Putamen (tissue), 1 donor: ENCODE data around the gene MED12L.
"Not testable (repeated sequence)": the region's sequence is repeated elsewhere in the genome, so short reads cannot be mapped to it uniquely, and the experiment has no call there.

Experiments
- DNase-seq: peaks from one replicate; pipeline ENCODE4 v3.0.0-alpha.2; 2016; ENCODE audit warnings: low spot score

MED12L gene, protein sequence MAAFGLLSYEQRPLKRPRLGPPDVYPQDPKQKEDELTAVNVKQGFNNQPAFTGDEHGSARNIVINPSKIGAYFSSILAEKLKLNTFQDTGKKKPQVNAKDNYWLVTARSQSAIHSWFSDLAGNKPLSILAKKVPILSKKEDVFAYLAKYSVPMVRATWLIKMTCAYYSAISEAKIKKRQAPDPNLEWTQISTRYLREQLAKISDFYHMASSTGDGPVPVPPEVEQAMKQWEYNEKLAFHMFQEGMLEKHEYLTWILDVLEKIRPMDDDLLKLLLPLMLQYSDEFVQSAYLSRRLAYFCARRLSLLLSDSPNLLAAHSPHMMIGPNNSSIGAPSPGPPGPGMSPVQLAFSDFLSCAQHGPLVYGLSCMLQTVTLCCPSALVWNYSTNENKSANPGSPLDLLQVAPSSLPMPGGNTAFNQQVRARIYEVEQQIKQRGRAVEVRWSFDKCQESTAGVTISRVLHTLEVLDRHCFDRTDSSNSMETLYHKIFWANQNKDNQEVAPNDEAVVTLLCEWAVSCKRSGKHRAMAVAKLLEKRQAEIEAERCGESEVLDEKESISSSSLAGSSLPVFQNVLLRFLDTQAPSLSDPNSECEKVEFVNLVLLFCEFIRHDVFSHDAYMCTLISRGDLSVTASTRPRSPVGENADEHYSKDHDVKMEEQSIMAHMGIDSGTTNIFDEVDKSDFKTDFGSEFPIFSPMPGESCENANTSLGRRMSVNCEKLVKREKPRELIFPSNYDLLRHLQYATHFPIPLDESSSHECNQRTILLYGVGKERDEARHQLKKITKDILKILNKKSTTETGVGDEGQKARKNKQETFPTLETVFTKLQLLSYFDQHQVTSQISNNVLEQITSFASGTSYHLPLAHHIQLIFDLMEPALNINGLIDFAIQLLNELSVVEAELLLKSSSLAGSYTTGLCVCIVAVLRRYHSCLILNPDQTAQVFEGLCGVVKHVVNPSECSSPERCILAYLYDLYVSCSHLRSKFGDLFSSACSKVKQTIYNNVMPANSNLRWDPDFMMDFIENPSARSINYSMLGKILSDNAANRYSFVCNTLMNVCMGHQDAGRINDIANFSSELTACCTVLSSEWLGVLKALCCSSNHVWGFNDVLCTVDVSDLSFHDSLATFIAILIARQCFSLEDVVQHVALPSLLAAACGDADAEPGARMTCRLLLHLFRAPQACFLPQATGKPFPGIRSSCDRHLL (N-terminal part only)

DNA sequence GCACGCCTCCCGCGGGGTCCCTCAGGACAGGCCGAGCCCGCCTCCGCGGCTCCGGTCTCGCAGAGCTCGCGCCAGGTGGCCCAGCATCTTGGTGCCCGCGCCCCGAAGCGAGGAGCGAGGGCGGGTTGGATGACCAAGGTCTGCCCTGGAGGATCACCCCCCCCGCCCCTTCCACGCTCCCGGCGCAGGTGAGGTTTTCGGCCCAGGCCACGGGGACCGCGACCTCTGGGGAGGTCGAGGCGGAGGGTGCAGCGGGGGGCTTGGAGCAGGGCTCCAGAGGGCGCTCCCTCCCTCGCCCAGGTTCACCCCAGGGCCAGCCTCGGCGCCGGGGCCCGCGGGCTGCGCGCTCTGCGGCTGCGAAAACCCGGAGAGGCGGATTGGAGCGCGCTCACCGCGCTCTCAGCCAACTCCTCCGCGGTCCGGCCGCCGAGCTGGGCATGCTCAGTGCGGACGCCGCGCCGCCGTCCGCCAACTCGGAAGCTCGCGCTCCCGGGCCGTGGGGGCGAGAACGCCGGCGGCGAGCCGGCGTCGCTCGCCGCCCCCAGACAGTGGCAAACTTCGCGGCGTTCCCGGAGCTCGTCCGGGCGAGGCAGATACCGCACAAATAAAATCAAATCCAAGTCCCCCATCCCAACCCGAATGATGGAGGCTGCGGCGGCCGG, at the start of gene MED12L:
TSS of gene MED12L (plus strand) at position 438 of the 662 bp plus-strand sequence. CDS start 1,263 bp downstream, outside the sequence.
- peak; percentile 53 for DNase-seq

DNA sequence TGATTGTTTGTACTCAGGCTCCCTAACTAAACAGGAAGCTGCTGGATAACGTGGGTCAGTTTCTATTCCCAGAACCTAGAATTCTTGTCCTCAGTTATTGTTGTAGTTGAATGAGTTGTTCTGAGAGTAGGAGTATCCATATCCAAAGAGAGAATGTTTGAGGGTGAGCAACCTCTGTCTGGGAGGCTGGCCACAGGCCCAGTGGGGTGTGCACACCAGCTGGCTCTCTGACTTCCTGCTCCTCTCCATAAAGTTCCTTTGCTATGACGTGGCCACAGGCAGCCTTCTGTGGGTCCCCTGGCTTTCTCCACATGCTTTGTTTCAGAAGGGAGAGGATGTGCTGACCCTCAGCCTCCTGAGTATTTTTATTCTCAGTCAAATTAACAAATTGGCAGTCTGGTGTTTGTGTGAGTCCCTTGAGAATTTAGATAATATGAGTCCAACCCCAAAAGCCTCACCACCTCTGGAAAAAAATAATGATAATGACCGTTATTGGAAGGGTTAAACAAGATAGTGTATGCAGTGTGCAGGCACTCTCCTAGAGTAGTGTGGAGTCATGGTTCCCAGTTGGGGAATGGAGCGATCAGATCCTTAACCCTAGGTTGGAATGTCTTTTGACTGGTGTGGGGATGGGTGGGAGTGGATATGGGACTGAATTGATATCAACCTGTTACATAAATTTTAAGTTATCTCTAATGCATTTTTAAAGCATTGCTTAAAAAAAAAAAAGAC, 47.6 kb upstream of the MED12L start:
- no peak for DNase-seq

DNA sequence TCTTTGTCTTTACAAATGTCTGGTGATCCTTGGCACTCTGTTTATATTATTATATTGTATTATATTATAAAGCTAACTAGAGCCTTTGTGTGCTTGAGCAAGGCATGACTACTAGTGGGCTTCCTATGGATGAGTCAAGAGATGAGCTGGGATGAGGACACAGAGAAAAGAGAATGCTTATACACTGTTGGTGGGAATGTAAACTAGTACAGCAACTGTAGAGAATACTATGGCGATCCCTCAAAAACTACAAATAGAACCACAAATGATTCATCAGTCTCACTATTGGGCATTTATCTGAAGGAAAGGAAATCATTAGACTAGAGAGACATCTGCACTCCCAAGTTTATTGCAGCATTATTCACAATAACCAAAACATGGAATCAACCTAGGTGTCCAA, 40.8 kb upstream of the MED12L start:
- DNase-seq = no peak

DNA sequence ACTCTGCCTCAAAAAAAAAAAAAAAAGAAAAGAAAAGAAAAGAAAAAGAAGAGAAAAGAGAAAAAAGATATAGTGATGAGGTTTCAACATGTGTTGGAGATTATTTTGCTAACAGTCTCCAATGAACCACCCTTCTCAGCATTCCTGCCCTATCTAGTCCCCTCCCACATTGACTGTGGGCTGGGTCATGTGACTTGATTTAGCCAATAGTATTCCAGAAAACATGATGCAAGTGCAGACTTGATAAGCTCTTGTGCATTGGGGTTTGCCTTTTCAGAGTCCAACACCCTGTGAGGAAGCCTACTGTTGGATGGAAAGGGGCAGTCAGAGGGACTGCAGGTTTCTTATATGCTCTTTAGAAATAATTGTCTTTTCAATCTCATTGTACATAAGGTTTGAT, 37.8 kb upstream of the MED12L start:
- no peak for DNase-seq

DNA sequence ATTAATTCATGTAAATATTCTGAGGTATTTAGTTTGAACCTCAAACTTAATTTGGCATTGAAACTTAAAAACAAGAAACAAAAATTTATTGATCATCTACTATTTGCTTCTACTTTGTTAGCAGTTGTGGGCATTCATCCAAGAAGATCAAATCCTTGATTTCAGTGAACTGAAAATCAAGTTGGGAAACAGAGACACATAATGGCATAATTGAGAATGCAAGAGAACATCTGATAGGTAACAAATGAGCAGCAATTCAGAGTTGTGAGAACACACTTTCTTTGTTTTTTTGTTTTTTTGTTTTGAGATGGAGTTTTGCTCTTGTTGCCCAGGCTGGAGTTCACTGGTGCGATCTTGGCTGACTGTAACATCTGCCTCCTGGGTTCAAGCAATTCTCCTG, 33.9 kb upstream of the MED12L start:
- DNase-seq = no peak

DNA sequence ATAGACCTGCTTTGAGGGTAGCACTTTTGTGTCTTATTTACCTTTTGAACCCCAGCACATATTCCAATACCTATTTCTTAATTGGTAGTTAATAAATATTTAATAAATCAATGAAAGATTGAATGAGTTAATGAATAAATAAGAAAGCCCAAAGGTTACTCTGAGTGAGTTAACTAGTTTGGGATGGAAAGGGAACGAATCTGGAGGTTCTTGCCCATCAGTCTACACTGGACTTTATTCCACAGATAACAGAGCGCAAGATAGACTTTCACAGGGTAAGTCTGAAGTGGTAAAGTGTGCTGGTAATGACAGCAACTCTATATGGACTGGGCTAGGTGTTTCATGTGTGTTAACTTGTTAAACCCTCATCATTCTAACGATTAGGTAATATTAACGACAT, 33.1 kb upstream of the MED12L start:
- DNase-seq = no peak

DNA sequence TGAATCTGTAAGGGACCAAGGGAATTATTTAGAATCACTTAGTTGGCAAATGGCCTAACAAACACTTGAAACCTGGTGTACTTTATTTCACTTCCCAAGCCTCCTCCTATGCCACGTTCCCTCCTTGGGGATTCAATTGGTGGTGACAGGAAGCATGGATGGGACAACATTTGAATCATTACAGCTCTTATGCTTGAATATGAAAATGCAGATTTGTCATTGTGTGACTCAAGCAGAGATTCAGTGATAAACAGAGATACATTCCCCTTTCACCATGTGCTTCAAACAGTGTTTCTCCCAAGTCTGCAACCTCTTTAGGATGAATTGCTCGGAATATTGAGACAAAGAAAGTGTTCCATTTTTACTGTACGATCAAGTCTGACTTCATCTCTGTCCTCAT, 32.7 kb upstream of the MED12L start:
- no peak for DNase-seq

DNA sequence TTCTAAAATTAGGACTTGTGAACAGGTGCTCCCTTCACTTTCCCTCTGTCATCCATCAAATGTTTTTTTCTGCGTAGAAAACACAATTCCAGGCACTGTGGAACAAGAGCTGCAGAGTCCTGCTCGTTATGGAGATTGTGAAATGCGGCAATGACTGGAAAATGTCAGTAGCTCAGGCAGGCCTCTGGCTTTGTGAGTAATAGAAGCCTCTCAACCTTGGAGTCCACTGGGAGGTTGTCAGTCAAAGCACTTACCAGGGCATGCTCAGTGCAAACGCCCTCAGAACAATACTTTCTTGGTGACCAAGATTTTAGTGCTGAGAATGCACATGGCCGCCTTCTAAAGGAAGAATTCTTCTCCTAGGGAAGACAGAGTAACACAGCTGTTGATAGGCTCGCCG, 26.7 kb upstream of the MED12L start:
- DNase-seq = no peak

DNA sequence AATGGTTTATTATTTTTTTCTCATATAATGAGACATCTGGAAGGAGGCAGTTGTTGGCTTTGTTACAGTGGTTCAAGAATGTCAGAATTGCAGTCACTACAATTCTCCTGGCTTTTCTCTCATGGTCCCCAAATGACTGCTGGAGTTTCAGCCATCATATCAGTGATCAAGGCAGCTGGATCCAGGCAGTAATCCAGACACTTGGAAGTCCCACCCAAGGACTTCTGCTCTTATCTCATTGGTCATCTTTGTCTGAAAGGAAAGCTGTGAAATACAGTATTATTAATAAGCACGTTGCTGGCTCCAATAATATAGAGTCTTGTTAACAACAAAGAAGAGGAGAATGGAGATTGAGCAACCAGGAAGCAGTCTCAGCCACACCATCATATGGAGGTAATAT, 22.9 kb upstream of the MED12L start:
- no peak for DNase-seq

DNA sequence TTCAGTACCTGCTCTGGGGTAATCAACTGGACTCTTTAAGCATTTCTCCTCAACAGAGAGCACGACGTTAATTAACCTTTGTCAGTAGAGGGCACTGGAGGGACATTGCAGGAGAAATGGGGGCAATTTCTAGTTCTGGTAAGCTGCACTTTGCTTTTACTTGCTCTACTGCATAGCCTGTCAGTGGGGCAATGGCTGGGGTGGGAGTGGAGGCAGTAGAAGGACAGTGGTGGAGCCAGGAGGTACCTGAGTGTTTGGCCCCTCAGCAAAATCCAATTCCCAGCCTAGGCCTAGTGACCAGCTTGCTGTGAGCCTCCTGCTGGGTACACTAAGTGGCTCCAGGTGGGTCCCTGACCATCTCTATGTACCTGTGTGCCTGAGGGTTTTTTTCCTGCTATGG, 18.3 kb upstream of the MED12L start:
- DNase-seq = no peak

DNA sequence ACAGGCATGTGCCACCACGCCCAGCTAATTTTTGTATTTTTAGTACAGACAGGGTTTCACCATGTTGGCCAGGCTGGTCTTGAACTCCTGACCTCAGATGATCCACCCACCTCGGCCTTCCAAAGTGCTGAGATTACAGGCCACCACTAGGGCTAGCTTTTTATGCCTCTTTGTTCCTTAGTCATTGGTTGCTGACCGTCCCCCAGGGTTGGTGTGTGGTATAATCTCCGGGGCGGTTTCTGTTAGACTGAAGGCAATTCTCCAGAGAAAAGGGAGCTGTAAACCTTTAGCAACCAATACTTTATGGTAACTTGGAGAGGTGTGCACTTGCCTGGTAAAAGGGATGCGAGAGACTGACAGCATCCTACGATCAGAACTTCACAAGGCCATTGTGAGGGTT, 12.6 kb upstream of the MED12L start:
- not testable (repeated sequence) for DNase-seq

DNA sequence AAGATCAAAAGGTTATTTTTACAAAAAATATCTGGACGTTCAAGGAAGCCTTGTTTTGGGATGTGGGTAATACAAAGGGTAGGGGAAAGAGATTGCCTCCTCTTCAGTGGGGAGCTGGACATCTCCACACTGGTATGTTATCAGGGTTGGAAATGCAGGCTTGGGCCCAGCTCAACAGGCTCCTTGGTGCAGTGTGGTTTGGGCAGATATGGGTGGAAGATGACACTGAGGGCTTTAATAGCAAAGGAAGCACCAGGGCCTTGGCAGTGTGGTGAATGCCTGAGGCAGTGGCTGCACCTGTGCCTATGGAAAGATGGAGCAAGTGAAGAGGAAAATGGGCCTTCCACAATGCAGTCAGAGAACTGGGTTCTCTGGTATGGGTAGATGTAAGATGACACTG, 11.2 kb upstream of the MED12L start:
- no peak for DNase-seq

DNA sequence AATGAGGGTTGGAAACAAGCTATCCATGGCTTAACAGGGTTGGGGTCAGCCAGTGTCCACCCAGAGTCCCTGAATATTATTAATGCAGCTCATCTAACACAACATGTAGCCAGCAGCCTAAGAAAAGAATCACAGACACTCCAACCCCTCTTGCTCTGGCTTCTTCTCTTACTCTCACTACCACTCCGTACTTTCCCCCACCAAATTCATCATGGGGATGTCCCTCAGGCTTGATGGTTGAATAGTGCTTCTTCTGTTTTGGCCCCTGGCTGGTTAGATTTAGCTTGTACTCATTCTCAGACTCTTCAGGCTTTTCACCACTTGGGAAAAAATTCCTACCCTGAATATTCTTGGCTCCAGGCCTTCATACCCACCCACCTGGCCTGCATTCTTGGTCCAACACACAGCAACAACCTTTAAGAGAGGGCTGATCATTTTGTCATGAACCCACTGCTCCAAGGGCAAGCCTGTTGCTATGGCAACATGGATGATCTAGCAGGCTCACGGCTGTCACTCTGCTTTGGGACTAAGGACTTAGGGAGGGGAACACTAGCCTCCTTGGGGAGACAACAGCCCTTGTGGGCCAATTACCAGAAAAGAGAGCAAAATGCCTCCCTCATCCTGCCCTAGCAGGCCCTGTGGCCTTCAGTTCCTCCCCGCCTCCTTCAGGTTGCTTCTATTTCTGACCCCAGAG, 9.4 kb upstream of the MED12L start:
- DNase-seq = no peak

DNA sequence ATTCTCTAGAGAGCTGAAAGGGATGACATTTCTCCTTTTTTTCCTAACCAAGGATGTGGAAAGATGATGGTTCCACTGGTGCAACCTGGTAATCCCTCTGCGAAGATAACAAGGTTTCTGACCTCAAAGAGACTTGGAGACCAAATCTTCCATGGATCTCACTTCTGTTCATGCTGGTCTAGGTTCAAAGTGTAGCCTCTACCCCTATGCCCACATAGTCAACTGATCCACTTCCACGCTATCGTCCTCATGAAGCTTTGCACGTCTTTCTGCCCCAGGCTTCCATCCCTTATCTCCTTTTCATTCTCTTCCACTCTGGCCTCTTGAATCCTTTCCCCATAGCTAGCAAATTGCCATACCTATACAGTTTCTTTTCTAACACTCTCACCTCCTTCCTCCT, 8.8 kb upstream of the MED12L start:
- no peak for DNase-seq

DNA sequence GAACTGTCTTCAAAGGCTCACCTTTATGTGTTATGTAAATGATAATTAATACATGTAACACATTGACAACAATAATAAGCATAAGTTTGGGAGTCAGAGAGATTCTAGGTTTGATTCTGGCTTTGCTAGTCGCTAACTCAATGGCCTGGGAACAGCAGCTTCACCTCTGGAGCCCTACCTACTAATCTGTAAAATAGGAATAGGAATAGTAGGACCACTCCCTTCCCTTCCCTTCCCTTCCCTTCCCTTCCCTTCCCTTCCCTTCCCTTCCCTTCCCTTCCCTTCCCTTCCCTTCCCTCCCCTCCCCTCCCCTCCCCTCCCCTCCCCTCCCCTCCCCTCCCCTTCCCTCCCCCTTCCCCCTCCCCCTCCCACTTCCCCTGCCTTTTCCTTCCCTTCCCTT, 4.4 kb upstream of the MED12L start:
- DNase-seq = not testable (repeated sequence)

DNA sequence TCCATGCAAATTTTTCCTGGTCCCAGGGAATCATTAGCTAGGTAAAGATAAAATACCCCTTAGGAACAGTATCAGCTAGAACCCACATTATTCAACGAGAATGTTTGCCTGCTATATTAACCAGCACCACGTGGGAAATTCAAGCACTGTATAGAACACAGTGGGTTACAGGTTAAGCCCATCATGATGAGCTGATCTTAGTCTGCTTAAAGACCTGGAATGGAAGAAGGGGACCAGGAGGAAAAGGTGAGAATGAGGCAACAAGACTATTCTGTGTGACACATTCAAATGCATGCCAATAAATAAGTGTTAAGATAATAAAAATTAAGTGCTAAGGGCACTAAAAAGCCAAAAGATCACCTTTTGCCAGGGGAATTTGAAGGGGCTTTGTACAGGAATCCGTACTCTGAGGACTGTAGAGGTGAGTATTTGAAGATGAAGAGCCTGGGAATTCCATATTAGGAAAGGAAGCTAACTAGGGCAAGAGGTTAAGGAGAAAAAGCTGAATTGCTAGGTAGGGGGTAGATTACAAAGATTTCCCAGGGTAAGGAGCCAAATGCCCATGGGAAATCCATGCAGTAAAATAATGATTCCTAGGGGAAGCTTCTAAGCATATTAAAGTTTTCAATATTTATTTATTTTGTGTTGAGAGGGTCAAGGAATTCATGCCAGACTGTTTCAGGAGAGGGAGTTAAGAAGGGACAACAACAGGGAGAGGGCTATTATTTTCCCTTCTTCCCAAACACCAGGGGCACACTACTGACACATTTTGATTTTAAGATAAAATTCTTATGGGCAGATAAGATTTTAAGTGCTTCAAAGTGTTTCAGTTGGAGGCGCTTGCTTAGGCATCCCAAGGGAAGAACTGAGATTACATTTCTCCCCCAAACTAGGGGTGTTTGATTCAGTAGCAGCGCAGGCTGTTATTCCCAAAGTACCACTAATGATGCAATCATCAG, 2.3 kb upstream of the MED12L start:
- DNase-seq = no peak

DNA sequence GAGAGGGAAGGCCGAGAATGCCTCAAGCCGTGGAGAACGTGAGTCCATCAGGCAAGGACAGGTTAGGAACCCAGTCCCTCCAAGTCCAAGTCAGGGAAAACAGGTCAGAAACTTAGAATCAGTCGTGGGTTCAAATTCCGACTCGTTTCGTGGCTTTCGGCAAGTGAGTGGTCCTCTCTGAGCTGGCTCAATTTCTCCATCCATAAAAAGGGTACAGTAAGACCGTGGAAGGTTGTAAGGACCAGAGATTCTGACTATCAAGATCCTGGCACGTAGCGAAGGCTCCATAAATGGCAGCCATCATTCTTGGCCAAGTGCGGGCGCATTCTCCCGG, 604 bp upstream of the MED12L start:
- no peak for DNase-seq

DNA sequence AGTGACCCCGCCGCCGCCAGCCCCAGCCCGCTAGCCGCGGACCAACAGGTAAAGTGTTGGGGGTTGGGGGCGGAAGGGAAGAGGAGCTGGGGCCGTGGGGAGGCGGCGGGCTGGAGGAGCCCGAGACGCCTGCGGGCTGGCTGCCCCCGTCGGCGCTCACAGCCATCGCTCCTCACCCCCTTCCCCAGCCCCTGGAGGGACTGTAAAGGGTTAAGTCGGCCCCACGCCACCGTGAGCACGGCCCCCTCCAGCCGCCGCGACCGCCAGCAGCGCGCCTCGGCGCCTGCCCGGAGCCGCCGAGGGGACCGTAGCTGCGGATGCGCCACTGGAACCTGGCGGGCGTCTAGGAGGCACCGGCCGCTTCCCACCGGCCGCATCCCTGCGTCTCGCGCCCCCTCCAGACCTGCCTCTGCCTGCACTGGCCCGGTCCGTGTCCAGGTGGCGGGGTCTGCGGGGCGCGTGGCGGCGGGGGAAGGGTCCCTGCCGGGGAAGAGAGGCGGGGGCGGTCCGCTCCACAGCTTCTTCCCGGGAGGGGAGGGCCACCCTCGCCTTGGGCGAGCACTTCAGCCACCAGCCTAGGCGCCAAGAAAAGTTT, 522 bp downstream of the MED12L start:
- DNase-seq = no peak
